ENCODE measurements around the gene DNAJB14.

DNA sequence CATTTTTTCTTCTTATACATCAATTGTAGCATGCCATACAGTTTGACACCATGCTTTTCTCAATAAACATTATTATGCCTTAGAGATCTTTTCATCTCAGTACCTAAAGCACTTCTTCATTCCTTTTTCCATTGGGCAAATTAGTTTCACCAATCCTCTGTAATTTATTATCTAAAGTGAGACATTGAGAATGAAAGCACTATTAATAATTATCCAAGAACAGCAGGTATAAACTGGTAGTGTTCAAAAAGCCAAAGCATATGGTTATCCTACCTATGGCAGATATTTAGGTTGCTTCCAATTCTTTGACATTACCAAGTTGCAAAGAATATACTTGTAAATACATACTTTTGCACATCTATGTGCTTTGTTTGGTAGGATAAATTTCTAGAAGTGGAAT lies 67.8 kb downstream of the DNAJB14 start:
- TF ChIP-seq EP300 (IDR thresholded peaks at IDR 0.05) (no peak), POLR2A (IDR thresholded peaks at IDR 0.05) (no peak)
- TF ChIP-seq, protein P1, sequence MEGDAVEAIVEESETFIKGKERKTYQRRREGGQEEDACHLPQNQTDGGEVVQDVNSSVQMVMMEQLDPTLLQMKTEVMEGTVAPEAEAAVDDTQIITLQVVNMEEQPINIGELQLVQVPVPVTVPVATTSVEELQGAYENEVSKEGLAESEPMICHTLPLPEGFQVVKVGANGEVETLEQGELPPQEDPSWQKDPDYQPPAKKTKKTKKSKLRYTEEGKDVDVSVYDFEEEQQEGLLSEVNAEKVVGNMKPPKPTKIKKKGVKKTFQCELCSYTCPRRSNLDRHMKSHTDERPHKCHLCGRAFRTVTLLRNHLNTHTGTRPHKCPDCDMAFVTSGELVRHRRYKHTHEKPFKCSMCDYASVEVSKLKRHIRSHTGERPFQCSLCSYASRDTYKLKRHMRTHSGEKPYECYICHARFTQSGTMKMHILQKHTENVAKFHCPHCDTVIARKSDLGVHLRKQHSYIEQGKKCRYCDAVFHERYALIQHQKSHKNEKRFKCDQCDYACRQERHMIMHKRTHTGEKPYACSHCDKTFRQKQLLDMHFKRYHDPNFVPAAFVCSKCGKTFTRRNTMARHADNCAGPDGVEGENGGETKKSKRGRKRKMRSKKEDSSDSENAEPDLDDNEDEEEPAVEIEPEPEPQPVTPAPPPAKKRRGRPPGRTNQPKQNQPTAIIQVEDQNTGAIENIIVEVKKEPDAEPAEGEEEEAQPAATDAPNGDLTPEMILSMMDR (IDR thresholded peaks at IDR 0.05): no peak

Measured in stomach (tissue), 4 donors.